Measurements from ENCODE around the gene MED29. TPM values are rescaled to one million over a fixed set of nuclear protein-coding genes. Genes with fewer than 3 reads are reported as not detected.

Gene MED29
- total RNA-seq, 1 experiment from 2014 or later: 24.3 TPM

- Mint-ChIP-seq H3K4me1 (ENCODE audit: insufficient read depth, unreplicated experiment) (peaks cover 14% of the 10 kb centered on the region), H3K4me3 (ENCODE audit: unreplicated experiment) (no peak overlapping the region), H3K27ac (ENCODE audit: low read depth, unreplicated experiment) (peak overlapping the region; percentile 54), H3K9me3 (ENCODE audit: unreplicated experiment) (no peaks in the 10 kb centered on the region), H3K27me3 (ENCODE audit: insufficient read depth, unreplicated experiment) (no peaks in the 10 kb centered on the region), H3K36me3 (ENCODE audit: insufficient read depth, unreplicated experiment) (peaks cover 83% of the 10 kb centered on the region)
- DNase-seq (ENCODE audit: unreplicated experiment): no peak
- intact Hi-C loops (cut with micrococcal nuclease): no loop called here
- BruUV-seq (replicated peaks): TSS peak; percentile 17
- POLR2A ChIA-PET: no interaction called here
- no peak for TF ChIP-seq CTCF (IDR thresholded peaks at IDR 0.05; ENCODE audit: unreplicated experiment)
- CTCF ChIA-PET: no interaction called here
Observed at GRCh38 chr19:39385629-39386411, 5.4 kb upstream of the MED29 start.

DNA sequence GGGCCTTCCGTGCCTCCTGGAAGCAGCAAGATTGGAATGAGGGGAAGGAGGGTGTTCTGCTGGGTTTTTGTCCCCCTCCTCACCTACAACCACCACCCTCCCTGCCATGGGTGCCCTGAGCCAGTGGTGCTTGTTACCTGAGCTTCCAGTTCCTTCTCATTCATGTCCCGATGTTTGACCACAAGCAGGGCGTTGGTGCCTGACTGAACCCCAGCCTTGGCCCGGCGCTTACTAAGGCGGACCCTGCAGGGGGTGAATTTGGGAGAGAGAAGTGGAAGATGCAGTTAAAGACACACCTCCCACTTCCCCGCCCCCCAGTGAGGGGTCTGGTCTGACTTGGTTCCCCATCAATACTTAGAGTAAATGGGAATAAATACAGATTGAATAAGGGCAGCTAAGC, 4.6 kb upstream of the MED29 start:
- POLR2A ChIA-PET: no interaction called here
- peaks cover 83% of the 10 kb centered on the region for H3K36me3 Mint-ChIP-seq (ENCODE audit: insufficient read depth, unreplicated experiment)
- CTCF ChIA-PET: no interaction called here
- no peak for DNase-seq (ENCODE audit: unreplicated experiment)
- H3K27ac Mint-ChIP-seq (ENCODE audit: low read depth, unreplicated experiment): no peak overlapping the region
- peaks cover 11% of the 10 kb centered on the region for H3K4me1 Mint-ChIP-seq (ENCODE audit: insufficient read depth, unreplicated experiment)
- TF ChIP-seq CTCF (IDR thresholded peaks at IDR 0.05; ENCODE audit: unreplicated experiment): no peak
- no TSS peak for BruUV-seq (replicated peaks)
- H3K9me3 Mint-ChIP-seq (ENCODE audit: unreplicated experiment): no peaks in the 10 kb centered on the region
- H3K4me3 Mint-ChIP-seq (ENCODE audit: unreplicated experiment): no peak overlapping the region
- no peaks in the 10 kb centered on the region for H3K27me3 Mint-ChIP-seq (ENCODE audit: insufficient read depth, unreplicated experiment)
- intact Hi-C loops (cut with micrococcal nuclease): no loop called here

DNA sequence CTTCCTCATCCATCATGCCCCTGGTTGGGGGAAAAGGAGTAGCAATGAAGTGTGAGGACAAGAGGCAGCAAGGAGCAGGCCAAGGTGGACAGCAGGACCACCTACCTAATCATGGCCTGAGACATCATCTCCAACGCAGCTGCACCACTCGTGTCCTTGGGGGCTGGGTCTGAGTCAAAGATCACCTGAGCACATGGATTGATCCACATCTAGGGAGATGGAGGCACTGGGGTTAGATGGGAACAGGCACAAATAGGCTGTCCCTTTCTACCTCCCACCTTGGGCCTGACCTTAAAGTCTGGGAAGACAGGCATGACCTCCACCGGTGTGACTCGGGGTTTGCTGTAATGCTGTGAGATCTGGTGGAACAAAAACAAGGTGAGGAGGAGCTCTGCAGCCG, 2.5 kb upstream of the MED29 start:
- peaks cover 70% of the 10 kb centered on the region for H3K36me3 Mint-ChIP-seq (ENCODE audit: insufficient read depth, unreplicated experiment)
- CTCF ChIA-PET: interaction anchor here (0.8 to 1.1 kb wide), 3 partner anchors 9 to 16 kb away, joined by 3 read pairs; no protein-coding TSS in a partner anchor
- no peaks in the 10 kb centered on the region for H3K9me3 Mint-ChIP-seq (ENCODE audit: unreplicated experiment)
- no TSS peak for BruUV-seq (replicated peaks)
- intact Hi-C loops (cut with micrococcal nuclease): no loop called here
- H3K4me1 Mint-ChIP-seq (ENCODE audit: insufficient read depth, unreplicated experiment): peaks cover 12% of the 10 kb centered on the region
- no peaks in the 10 kb centered on the region for H3K27me3 Mint-ChIP-seq (ENCODE audit: insufficient read depth, unreplicated experiment)
- no peak overlapping the region for H3K4me3 Mint-ChIP-seq (ENCODE audit: unreplicated experiment)
- DNase-seq (ENCODE audit: unreplicated experiment): no peak
- no peak overlapping the region for H3K27ac Mint-ChIP-seq (ENCODE audit: low read depth, unreplicated experiment)
- POLR2A ChIA-PET: interaction anchor here (0.6 to 1.3 kb wide), 3 partner anchors 14 to 57 kb away, joined by 3 to 5 read pairs (median 3); partner anchors contain the start of genes RPS16 and SUPT5H
- no peak for TF ChIP-seq CTCF (IDR thresholded peaks at IDR 0.05; ENCODE audit: unreplicated experiment)

DNA sequence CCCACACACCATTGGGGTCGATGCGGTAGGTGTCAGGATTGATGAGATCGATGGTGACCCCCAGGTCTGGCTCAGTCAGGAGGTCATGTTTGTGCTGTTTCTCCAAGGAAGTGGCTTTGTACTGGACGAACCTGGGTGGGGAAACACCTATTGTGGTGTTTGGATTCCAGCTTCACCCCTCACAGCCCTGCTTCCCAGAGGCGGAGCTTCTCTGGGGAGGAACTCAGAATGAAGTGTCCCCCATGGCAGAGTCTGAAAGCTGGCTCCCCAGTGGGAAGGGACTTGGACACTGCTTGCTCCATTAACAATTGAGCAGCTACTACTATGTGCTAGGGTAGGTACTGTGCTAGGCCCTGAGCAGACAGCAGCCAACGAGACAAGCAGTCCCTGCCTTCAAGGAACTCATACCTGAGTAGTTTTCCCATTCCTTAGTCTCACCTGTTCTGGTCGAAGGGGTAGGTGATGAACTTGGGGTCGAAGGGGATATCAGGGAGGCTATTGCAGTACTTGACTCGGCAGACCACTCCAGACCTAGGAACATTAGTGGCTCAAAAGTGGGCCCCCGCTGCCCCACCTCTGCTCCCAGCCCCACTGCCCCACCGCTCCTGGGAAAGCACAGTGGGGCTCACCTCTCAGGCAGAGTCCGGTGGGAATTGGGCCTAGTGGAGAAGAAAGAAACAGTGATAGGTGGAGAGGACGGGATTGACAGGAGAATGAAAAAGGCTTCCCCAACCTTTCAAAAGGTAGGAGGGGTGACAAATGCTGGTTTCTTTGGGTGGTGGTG, 1.4 kb upstream of the MED29 start:
- intact Hi-C loops (cut with micrococcal nuclease): loop anchor here (2.0 to 5.0 kb wide), 2 partner anchors 41 to 48 kb away; partner anchors contain the start of gene SAMD4B
- Mint-ChIP-seq H3K27ac (ENCODE audit: low read depth, unreplicated experiment) (peak overlapping the region; percentile 98), H3K27me3 (ENCODE audit: insufficient read depth, unreplicated experiment) (no peaks in the 10 kb centered on the region), H3K4me1 (ENCODE audit: insufficient read depth, unreplicated experiment) (peaks cover 12% of the 10 kb centered on the region), H3K4me3 (ENCODE audit: unreplicated experiment) (peak overlapping the region; percentile 93), H3K36me3 (ENCODE audit: insufficient read depth, unreplicated experiment) (peaks cover 79% of the 10 kb centered on the region), H3K9me3 (ENCODE audit: unreplicated experiment) (no peaks in the 10 kb centered on the region)
- CTCF ChIA-PET: interaction anchor here (0.6 to 1.0 kb wide), 4 partner anchors 15 to 428 kb away, joined by 3 read pairs; no protein-coding TSS in a partner anchor
- TF ChIP-seq CTCF (IDR thresholded peaks at IDR 0.05; ENCODE audit: unreplicated experiment): no peak
- no TSS peak for BruUV-seq (replicated peaks)
- no peak for DNase-seq (ENCODE audit: unreplicated experiment)
- POLR2A ChIA-PET: interaction anchor here (1.3 to 3.2 kb wide), 4 partner anchors 14 to 46 kb away, joined by 3 to 44 read pairs (median 38); partner anchors contain the start of genes RPS16 and ZFP36
